Fibroblast of lung (primary cell): ENCODE measurements around the gene SMOC2.

ENCODE experiments used
- EZH2 ChIP-seq: IDR thresholded peaks from 2 replicates; pipeline ENCODE4 v1.5.1; 2012; ENCODE audit warnings: low read length, control low read depth, mild to moderate bottlenecking; ENCODE audit errors: missing control alignments
- TF ChIP-seq, protein P1 (sequence below), 2 donors: IDR thresholded peaks in 1 of 2; conservative IDR thresholded peaks in 1 of 2; 1 replicate in 1 of 2; 2 replicates in 1 of 2; pipeline ENCODE4 v1.5.1; 2011 to 2012; ENCODE audit warnings: low read length in 2 of 2, control low read depth in 1 of 2, inconsistent platforms in 1 of 2, low read depth in 1 of 2, mild to moderate bottlenecking in 1 of 2

DNA sequence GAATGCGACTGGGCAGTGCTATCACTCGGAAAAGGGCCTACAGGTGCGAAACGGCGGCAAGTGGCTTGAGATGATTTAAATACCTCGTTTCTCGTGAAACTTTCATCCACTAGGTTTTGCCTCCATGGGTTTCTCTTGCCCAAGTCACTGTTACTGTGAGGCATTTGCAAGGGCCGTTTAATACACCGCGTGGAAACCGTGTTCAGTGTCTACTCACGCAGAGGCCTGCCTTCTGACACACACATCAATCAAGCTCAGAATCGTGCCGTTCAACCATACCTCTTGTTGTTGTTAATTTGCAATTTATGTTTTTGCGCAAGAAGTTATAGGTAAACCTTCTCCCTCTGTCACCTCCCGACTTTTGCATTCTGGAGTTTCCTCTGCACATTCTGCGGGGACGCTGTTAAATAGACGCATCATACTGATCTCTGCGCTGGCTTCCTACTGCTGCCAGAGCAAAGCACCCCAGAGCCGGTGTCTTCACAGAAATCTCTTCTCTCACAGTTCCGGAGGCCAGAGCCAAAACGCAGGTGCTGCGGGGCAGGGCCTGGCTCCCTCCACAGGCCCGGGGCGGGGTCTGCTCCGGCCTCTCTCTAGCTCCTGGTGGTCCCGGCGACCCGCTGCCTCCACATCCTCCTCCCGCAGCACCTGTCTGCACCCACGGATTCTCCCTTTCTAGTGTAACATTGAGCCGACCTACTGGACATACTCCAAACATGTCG, 251.4 kb downstream of the SMOC2 start:
- TF ChIP-seq, protein P1, sequence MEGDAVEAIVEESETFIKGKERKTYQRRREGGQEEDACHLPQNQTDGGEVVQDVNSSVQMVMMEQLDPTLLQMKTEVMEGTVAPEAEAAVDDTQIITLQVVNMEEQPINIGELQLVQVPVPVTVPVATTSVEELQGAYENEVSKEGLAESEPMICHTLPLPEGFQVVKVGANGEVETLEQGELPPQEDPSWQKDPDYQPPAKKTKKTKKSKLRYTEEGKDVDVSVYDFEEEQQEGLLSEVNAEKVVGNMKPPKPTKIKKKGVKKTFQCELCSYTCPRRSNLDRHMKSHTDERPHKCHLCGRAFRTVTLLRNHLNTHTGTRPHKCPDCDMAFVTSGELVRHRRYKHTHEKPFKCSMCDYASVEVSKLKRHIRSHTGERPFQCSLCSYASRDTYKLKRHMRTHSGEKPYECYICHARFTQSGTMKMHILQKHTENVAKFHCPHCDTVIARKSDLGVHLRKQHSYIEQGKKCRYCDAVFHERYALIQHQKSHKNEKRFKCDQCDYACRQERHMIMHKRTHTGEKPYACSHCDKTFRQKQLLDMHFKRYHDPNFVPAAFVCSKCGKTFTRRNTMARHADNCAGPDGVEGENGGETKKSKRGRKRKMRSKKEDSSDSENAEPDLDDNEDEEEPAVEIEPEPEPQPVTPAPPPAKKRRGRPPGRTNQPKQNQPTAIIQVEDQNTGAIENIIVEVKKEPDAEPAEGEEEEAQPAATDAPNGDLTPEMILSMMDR (conservative IDR thresholded peaks at IDR 0.05 in 1 of 2, IDR thresholded peaks at IDR 0.05 in 1 of 2; ENCODE audit: low read depth in 1 of 2, low read length in 2 of 2): no peak
- TF ChIP-seq EZH2: no peak
